Activated T-helper 2 cell treated with anti-CD3 and anti-CD28 coated beads, Interferon-gamma antibody, Interleukin-2, Interleukin-4, amounts not matched to agents 10 μg/mL and 5 μg/mL and 100 μg/mL, durations not matched to agents 14 hours and 24 hours and 36 hours (primary cell): ENCODE data around the gene SCARF2. TPM values are rescaled to one million over a fixed set of nuclear protein-coding genes. Genes with fewer than 3 reads are reported as not detected.

Source experiments
- DNase-seq: peaks from one replicate; pipeline ENCODE4 v3.0.0; 2021; ENCODE audit warnings: low spot score
- H3K27ac Mint-ChIP-seq: one replicate; pipeline ENCODE4 v1.8.0; 2021; ENCODE audit warnings: mixed read lengths
- H3K27me3 Mint-ChIP-seq: one replicate; pipeline ENCODE4 v1.8.0; 2021; ENCODE audit warnings: low read depth, mixed read lengths
- H3K36me3 Mint-ChIP-seq: one replicate; pipeline ENCODE4 v1.8.0; 2021; ENCODE audit warnings: low read depth, mixed read lengths
- H3K4me1 Mint-ChIP-seq: one replicate; pipeline ENCODE4 v1.8.0; 2021; ENCODE audit warnings: low read depth, mixed read lengths
- H3K4me3 Mint-ChIP-seq: one replicate; pipeline ENCODE4 v1.8.0; 2021; ENCODE audit warnings: low read depth, mild to moderate bottlenecking, moderate library complexity, mixed read lengths
- H3K9me3 Mint-ChIP-seq: one replicate; pipeline ENCODE4 v1.8.0; 2021; ENCODE audit warnings: mixed read lengths
- intact Hi-C: fragments of 100-400 bp; cut with micrococcal nuclease; formaldehyde crosslinking; loops from one replicate; pipeline ENCODE4 v1.15.1; 2023
- total RNA-seq: library from RNA; stranded (reverse); gene quantifications from 2 replicates; pipeline ENCODE4 v1.2.3, GENCODE V29; 2022

Gene SCARF2
- total RNA-seq, 1 donor from 2014 or later: 0.62 TPM

DNA sequence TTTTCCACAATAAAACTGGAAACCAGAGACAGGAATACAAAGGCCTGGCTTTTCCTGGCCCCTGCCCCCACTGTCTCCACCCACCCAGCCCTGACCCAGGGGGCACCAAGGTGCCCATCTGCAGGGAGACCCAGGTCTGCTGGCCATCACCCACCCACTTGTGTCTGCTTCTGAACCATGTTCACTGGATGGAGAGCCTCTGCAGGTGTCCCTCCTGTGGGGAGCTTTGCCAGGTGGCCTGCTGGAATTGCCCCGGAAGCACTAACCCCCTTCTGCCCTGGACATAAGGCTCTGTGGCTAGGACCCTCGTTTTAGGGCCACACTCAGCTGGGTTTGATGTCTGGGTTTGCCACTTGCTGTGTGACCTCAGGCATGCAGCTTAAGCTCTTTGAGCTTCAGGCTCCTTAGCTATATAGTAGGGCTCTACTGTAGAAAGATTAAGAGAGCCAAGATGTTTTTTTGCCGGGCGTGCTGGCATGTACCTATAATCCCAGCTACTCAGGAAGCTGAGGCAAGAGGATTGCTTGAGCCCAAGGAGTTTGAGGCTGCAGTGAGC lies 3.9 kb downstream of the SCARF2 start:
- DNase-seq: no peak
- Mint-ChIP-seq H3K27me3 (peaks cover 66% of the 10 kb centered on the region), H3K9me3 (no peaks in the 10 kb centered on the region), H3K4me3 (no peak overlapping the region), H3K4me1 (peaks cover 10% of the 10 kb centered on the region), H3K27ac (no peak overlapping the region), H3K36me3 (peaks cover 5% of the 10 kb centered on the region)
- intact Hi-C loops: no loop called here

DNA sequence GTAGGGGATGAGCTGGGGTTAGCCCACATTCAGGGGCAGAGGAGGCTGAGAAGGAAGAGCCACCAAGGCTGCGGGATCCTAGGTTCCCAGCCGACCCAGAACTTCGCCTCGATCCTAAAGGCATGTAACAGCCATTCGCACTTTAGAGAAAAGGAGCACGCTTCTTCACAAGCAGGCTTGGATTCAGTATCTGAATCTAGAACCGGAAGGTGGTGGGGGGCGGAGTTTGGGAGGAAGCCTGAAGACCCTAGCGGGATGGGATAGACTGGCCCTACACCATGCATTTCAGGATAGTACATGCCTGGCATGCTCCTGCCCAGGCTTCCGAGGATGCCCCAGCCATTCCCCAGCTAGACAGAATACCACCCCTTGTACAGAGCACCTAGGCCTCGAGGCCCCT lies 4.4 kb downstream of the SCARF2 start:
- no peaks in the 10 kb centered on the region for H3K9me3 Mint-ChIP-seq
- H3K27ac Mint-ChIP-seq: no peak overlapping the region
- intact Hi-C loops: no loop called here
- no peak overlapping the region for H3K4me3 Mint-ChIP-seq
- H3K4me1 Mint-ChIP-seq: peaks cover 10% of the 10 kb centered on the region
- H3K27me3 Mint-ChIP-seq: peaks cover 64% of the 10 kb centered on the region
- no peak for DNase-seq
- H3K36me3 Mint-ChIP-seq: peaks cover 5% of the 10 kb centered on the region

DNA sequence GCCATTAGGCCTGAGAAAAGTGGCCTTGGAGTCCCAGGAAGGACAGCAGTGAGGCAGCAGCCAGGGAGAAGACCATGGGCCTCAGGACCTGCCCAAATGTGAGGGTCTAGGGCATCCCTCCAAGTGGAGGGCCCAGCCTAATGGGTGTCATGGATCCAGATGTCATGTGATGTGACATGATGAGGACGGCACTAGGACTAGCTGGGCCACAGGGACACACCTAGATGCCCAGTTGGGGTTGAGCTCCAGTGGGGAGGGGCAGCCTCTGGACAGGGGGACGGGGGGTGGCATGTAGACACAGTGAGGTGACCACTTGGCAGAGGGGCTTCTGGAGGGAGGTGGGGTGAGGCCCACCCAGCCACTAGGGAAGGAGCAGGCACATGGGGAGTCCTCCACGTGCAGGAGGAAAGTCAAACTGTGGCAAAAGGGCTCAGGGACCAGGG lies 5.4 kb downstream of the SCARF2 start:
- no peak for DNase-seq
- intact Hi-C loops: no loop called here
- H3K4me1 Mint-ChIP-seq: peaks cover 10% of the 10 kb centered on the region

DNA sequence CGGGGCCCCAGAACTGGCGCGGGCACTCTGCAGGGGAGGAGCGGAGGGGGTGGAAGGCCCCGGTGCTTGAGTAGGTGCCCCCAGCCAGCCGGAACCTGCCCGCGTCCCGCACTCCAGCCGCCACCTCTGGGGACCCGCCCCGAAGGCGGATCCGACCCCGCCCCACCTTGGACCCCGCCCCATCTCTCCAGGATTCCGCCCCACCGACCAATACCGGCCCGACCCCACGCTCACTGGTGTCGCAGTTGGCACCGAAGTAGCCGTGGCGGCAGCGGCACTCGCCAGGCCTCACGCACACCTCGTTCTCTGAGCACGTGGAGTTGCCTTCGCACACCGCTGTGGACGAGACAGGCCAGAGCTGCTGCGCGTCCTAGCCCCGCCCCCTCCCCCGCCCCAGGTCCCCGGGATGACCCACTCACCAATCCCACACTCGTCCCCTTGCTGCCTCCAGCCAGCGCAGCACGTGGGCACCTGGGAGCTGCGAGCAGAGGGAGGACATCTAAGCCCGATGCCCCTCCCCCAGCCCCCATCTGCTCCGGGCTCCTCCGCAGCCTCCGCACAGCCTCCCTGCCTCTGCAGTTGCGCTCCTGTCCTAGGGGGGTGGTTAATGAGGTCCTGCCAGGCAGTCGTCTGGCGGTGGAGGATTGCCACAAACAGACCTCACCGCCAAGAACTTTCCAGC lies 6.0 kb downstream of the SCARF2 start:
- Mint-ChIP-seq H3K36me3 (peaks cover 5% of the 10 kb centered on the region), H3K4me3 (peak overlapping the region; percentile 54), H3K4me1 (peaks cover 5% of the 10 kb centered on the region), H3K27ac (no peak overlapping the region), H3K27me3 (peaks cover 68% of the 10 kb centered on the region), H3K9me3 (no peaks in the 10 kb centered on the region)
- DNase-seq: no peak
- intact Hi-C loops: no loop called here

More for the DNA sequence above, 5.4 kb downstream of the SCARF2 start:
- Mint-ChIP-seq H3K36me3 (peaks cover 5% of the 10 kb centered on the region), H3K4me3 (peak overlapping the region; percentile 54), H3K27me3 (peaks cover 69% of the 10 kb centered on the region), H3K9me3 (no peaks in the 10 kb centered on the region), H3K27ac (no peak overlapping the region)

DNA sequence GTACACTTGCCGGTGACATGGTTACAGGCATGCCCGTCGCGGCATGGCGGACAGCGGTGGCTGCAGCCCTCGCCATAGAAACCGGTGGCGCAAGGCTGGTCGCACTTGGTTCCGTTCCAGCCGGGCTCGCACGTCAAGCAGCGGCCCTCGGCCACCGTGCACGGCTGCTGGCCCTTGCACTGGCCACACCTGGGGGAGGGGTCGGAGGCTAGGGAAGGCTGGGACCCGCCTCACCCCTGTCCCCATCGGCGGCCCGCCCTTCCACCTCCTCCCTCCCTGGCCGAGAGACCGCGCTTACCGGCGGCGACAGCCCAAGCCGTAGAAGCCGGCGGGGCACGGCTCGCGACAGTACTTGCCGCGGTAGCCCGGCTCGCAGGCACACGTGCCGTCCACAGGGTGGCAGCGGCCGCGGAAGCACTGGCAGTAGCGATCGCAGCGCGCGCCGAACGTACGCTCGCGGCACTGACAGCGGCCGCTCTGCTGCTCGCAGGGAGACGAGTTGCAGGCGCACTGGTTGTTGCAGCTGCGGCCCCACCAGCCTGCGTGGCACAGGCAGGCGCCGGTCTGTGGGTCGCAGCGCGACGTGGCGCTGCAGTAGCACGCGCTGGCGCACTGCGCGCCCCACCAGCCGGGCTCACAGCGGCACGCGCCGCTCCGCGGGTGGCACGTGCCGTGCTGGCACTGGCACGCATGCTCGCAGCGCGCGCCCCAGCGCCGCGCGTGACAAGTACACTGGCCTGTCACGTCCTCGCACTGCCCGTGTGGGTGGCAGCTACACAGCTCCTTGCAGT lies 6.7 kb downstream of the SCARF2 start:
- intact Hi-C loops: no loop called here
- Mint-ChIP-seq H3K4me3 (peak overlapping the region; percentile 61), H3K36me3 (peaks cover 5% of the 10 kb centered on the region), H3K4me1 (peaks cover 5% of the 10 kb centered on the region), H3K9me3 (no peaks in the 10 kb centered on the region), H3K27ac (no peak overlapping the region), H3K27me3 (peaks cover 68% of the 10 kb centered on the region)
- DNase-seq: peak; percentile 51

DNA sequence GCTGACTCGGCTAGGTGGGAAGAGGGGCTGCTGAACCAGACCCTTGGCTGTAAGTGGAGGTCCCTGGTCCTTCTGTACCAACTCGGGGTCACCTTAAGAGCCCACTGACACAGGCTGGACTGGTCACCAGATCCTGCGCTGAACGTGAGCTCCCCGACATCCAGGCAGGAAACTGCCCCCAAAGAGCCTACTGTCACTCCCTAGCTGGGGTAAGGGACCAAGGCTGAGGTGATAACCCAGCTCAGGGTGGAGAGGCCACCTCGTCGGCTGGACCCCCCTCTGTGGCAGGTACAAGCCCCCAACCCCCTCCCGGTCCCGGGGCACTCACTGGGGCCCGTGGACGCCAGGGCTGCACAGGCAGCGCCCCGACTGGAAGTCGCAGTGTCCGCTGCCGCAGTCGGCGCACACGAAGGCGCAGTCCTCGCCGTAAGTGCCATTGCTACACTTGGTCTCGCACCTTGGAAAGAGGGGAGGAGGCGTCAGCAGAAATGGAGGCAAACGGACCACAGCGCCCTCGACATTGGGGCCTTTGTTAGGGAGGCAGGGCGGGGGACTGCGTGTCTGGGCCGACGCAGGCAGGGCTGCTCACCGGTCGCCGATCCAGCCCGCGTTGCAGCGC lies 7.4 kb downstream of the SCARF2 start:
- peaks cover 5% of the 10 kb centered on the region for H3K36me3 Mint-ChIP-seq
- H3K27me3 Mint-ChIP-seq: peaks cover 61% of the 10 kb centered on the region
- DNase-seq: no peak
- peaks cover 5% of the 10 kb centered on the region for H3K4me1 Mint-ChIP-seq
- H3K27ac Mint-ChIP-seq: no peak overlapping the region
- peak overlapping the region; percentile 61 for H3K4me3 Mint-ChIP-seq
- no peaks in the 10 kb centered on the region for H3K9me3 Mint-ChIP-seq
- intact Hi-C loops: no loop called here

DNA sequence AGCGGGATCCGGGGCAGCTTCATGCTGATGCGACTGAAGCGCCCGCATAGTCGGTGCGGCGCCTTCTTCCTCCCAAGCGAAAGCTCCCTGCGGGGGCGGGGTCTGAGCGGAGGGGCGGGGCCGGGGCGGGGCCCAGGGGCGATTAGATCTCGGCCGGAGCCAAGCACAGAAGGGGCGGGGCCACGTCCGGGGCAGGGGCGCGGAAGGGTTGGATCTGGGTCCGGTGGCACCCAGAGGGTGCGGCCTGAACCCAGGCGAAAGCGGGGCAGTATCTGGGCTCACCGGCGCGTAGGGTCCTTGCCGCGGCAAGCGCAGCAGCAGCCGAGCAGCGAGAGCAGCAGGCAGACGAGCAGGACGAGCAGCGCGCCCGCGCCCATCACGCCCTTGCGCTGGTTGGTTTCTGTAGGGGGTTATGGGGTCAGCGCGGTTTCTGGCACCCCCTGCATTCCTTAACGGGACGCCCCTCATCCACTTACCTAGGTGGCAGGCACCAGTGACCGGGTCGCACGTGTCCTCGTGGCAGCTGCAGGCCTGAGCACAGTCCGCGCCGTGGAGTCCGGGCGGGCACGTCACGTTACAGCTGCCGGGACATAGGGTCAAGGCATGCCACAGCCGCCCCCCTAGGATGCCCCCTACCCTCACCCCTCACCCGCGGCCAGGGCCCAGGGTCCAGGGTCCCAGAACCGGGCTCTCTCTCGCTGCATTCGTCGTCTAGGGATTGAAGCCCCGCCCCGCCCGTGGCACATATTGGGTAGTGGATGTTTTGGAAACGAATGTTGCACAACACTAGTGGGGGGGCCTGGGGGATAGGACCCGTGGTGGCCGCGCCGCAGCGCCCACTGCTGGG lies 8.1 kb downstream of the SCARF2 start:
- intact Hi-C loops: loop anchor here (10.0 kb wide), 1 partner anchor 135 kb away; no protein-coding TSS in a partner anchor
- peaks cover 57% of the 10 kb centered on the region for H3K27me3 Mint-ChIP-seq

DNA sequence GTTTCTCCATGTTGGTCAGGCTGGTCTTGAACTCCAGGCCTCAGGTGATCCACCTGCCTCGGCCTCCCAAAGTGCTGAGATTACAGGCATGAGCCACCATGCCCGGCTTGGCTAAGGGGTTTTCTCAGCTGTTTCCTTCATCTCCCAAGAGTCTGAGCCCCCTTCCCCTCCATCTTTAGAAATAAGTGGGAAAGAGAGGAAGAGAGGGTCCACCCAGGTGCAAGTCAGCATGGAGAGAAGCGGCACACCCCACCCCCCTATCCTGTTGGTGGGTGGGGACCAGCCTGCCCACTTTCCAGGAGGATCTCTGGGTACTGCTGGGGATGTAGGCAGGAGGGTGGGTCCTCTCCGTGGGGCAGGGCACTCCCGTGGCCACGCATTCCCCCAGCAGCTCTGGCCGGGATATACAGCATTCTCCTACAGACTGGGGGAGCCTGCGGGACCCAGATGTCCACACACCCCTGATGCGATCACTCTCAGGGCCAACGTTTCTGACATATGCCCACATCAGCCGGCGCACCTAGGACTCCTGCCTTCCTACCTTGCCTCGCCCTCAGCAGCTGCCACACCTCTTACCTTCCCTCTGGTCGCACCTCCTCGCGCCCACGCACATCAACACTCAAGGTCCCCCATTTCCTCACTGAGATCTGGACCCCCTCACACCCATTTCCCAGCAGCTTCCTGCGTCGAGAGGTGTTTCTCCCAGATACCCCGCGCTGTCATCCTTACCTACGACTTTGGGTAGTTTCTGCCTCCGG lies 8.9 kb downstream of the SCARF2 start:
- peak overlapping the region; percentile 73 for H3K4me3 Mint-ChIP-seq
- peaks cover 54% of the 10 kb centered on the region for H3K27me3 Mint-ChIP-seq
- peaks cover 5% of the 10 kb centered on the region for H3K36me3 Mint-ChIP-seq
- DNase-seq: no peak
- H3K4me1 Mint-ChIP-seq: peaks cover 5% of the 10 kb centered on the region
- H3K27ac Mint-ChIP-seq: no peak overlapping the region
- H3K9me3 Mint-ChIP-seq: no peaks in the 10 kb centered on the region
- intact Hi-C loops: loop anchor here (10.0 kb wide), 1 partner anchor 136 kb away; no protein-coding TSS in a partner anchor

More for the DNA sequence above, 8.1 kb downstream of the SCARF2 start:
- no peaks in the 10 kb centered on the region for H3K9me3 Mint-ChIP-seq
- peaks cover 5% of the 10 kb centered on the region for H3K4me1 Mint-ChIP-seq
- no peak overlapping the region for H3K27ac Mint-ChIP-seq
- DNase-seq: peak; percentile 78
- peak overlapping the region; percentile 73 for H3K4me3 Mint-ChIP-seq
- H3K36me3 Mint-ChIP-seq: peaks cover 5% of the 10 kb centered on the region

DNA sequence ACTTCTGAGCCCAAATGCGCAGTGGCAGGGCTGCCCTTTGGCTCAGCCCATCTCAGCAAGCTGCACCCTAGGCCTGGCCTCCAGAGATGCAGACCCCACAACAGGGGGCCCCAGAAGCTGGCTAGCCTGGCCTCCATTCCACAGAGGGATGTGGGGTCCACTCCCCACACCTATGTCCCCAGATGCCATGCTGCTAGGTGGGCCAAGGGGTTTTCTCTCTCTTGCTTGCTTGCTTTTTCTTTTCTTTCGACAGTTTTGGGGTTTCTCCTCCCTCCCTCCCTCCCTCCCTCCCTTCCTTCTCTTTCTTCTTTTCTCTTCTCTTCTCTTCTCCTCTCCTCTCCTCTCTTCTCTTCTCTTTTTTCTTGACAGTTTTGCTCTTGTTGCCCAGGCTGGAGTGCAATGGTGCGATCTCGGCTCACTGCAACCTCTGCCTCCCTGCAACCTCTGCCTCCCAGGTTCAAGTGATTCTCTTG lies 9.6 kb downstream of the SCARF2 start:
- no peaks in the 10 kb centered on the region for H3K9me3 Mint-ChIP-seq
- H3K4me3 Mint-ChIP-seq: no peak overlapping the region
- H3K27ac Mint-ChIP-seq: no peak overlapping the region
- peaks cover 53% of the 10 kb centered on the region for H3K27me3 Mint-ChIP-seq
- peaks cover 6% of the 10 kb centered on the region for H3K4me1 Mint-ChIP-seq
- intact Hi-C loops: loop anchor here (10.0 kb wide), 1 partner anchor 137 kb away; no protein-coding TSS in a partner anchor
- no peak for DNase-seq
- peaks cover 5% of the 10 kb centered on the region for H3K36me3 Mint-ChIP-seq

DNA sequence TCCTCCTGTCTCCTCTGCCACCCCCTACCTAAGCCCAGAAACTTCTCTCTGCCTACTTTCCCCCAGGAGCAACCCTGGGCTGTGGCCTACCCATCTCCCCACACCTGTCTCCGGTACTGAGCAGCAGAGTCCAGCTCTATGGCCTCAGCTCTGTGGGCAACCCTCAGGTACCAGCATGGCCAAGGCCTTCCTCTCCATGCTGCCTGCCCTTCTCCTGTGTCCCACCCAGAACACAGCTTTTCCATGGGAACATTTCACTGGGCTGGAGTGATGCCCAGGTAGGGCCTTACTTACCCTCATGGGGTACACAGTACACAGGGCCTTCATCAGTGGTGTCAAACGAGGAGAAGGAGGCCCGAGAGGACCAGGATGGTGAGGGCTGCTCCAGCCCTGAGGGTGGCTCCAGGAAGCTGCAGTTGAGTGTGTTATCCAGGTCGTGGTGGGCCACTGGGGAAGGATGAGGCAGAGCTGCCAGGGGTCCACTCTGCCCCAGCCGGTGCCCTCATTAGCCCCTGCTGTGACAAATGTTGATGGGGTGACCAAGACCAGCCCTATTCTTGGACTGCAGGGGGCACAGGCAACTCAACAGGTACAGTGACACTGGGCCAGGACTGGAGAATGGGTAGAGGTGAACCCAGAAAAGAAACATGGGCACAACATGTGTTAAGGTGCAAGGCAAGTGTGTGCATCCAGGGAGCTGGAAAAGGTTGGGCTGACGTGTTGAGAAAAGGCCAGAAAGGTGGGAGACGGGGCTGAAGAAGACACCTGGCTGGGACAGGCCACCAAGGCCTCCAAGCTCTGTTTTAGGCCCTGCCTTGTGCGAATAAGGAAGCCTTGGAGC lies 10.3 kb downstream of the SCARF2 start:
- Mint-ChIP-seq H3K27me3 (peaks cover 48% of the 10 kb centered on the region), H3K27ac (no peak overlapping the region), H3K9me3 (no peaks in the 10 kb centered on the region), H3K4me1 (peaks cover 6% of the 10 kb centered on the region), H3K4me3 (no peak overlapping the region), H3K36me3 (peaks cover 5% of the 10 kb centered on the region)
- DNase-seq: no peak
- intact Hi-C loops: loop anchor here (10.0 kb wide), 1 partner anchor 137 kb away; no protein-coding TSS in a partner anchor

DNA sequence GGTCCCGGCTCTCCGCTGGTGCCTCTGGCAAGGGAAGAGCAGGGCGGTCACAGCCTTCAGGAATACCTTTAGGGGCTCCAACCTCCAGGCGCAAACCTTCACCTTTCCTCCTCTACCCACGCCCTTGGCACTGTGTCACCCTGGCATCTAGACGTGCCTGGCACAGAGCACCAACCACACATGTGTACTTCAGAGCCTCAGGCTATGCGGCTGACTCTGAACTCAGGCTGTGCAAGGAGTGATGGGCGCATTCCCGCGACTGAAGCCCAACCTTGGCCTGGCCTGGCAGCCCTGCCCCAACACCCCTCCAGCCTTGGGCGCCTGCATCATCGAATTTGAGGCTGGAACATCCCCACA lies 11.4 kb downstream of the SCARF2 start:
- no peak for DNase-seq
- Mint-ChIP-seq H3K4me3 (no peak overlapping the region), H3K36me3 (peaks cover 5% of the 10 kb centered on the region), H3K27ac (no peak overlapping the region), H3K9me3 (no peaks in the 10 kb centered on the region), H3K4me1 (peaks cover 6% of the 10 kb centered on the region), H3K27me3 (peaks cover 41% of the 10 kb centered on the region)
- intact Hi-C loops: loop anchor here (10.0 kb wide), 1 partner anchor 139 kb away; no protein-coding TSS in a partner anchor
